ENCODE results near the gene CACUL1. TPM values are rescaled to one million over a fixed set of nuclear protein-coding genes. Genes with fewer than 3 reads are reported as not detected.

Gene CACUL1
- total and polyA plus RNA-seq, 2 of the 13 experiments (the other 11 are each of a cell fraction or from before 2014, with no cell fraction given), result 14.2 to 31.0 TPM

DNA sequence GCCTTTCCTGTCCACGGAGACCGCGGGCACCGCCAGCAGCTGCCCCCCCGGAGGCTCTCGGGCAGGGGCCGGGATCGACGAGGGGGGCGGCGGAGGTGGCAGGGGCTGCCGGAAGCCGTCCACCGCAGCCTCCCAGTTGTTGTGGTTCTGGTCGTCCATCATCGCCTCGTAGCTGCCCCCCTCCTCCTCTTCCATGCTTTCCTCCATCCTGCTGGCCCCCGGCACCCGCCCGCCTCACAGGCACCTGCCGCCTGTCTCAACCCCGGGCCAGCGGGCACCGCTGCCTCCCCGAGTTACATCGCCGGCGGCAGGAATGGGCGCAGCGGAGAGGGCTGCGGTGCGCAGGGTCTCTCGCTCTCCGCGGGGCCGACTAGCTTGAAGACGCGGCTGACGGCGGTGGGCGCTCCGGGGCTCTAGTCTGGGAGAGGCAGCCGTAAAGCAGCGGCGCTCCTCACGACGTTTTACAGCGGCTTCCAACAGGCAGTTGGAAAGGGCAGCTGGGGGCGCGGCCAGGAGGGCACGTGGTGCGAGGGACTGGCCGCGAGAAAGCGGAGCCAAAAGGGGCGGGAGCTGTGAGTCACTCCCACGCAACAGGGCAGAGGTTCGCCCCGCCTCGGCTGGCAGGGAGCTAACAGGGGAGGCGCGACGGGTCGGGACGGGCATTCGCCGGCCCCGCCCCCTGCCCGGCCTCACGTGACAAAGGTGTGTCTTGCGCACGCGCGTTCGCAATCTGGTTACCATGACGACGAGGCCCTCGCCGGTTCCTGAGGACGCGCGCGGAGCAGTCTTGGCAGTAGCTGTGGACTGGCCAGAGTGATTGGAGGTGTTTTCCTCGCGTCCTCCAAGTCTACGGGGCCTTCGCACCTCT lies at the start of gene CACUL1 (continued):
- TF ChIP-seq, protein P1, sequence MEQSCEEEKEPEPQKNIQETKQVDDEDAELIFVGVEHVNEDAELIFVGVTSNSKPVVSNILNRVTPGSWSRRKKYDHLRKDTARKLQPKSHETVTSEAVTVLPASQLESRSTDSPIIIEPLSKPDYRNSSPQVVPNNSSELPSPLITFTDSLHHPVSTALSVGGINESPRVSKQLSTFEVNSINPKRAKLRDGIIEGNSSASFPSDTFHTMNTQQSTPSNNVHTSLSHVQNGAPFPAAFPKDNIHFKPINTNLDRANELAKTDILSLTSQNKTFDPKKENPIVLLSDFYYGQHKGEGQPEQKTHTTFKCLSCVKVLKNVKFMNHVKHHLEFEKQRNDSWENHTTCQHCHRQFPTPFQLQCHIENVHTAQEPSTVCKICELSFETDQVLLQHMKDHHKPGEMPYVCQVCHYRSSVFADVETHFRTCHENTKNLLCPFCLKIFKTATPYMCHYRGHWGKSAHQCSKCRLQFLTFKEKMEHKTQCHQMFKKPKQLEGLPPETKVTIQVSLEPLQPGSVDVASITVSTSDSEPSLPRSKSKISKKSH (CRISPR knock-in tag; IDR thresholded peaks at IDR 0.05; ENCODE audit: borderline replicate concordance), result no peak
- TF ChIP-seq ZFAT (CRISPR knock-in tag; conservative IDR thresholded peaks at IDR 0.05) (no peak), PHF8 (CRISPR knock-in tag; IDR thresholded peaks at IDR 0.05) (peak; percentile 95), ZNF230 (CRISPR knock-in tag; IDR thresholded peaks at IDR 0.05) (peak; percentile 92), FLYWCH1 (CRISPR knock-in tag; IDR thresholded peaks at IDR 0.05) (0 out of 2 replicates have a peak, but pooled peaks have one; percentile 32), SIN3A (IDR thresholded peaks at IDR 0.05; ENCODE audit: borderline replicate concordance, low read depth, low read length) (peak; percentile 96; the same call in 1 of the 2 replicates), ZNF569 (CRISPR knock-in tag; IDR thresholded peaks at IDR 0.05; ENCODE audit: borderline replicate concordance) (no peak), MZF1 (CRISPR knock-in tag; IDR thresholded peaks at IDR 0.05; ENCODE audit: borderline replicate concordance) (0 out of 2 replicates have a peak, but pooled peaks have one; percentile 70), KDM1A (CRISPR knock-in tag; IDR thresholded peaks at IDR 0.05) (no peak), HNRNPUL1 (IDR thresholded peaks at IDR 0.05; ENCODE audit: low read depth, low read length) (peak; percentile 78; the same call in 1 of the 2 replicates), TARDBP (CRISPR knock-in tag; IDR thresholded peaks at IDR 0.05) (peak; percentile 93), ZNF501 (CRISPR knock-in tag; IDR thresholded peaks at IDR 0.05) (peak; percentile 58; the same call in 1 of the 2 replicates), YY1 (IDR thresholded peaks at IDR 0.05; ENCODE audit: insufficient read depth, insufficient replicate concordance, low read depth, low read length) (no peak), ZNF30 (CRISPR knock-in tag; IDR thresholded peaks at IDR 0.05) (no peak)
- TF ChIP-seq, protein P2, sequence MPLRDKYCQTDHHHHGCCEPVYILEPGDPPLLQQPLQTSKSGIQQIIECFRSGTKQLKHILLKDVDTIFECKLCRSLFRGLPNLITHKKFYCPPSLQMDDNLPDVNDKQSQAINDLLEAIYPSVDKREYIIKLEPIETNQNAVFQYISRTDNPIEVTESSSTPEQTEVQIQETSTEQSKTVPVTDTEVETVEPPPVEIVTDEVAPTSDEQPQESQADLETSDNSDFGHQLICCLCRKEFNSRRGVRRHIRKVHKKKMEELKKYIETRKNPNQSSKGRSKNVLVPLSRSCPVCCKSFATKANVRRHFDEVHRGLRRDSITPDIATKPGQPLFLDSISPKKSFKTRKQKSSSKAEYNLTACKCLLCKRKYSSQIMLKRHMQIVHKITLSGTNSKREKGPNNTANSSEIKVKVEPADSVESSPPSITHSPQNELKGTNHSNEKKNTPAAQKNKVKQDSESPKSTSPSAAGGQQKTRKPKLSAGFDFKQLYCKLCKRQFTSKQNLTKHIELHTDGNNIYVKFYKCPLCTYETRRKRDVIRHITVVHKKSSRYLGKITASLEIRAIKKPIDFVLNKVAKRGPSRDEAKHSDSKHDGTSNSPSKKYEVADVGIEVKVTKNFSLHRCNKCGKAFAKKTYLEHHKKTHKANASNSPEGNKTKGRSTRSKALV (CRISPR knock-in tag; IDR thresholded peaks at IDR 0.05), result no peak
- TF ChIP-seq, protein P3, sequence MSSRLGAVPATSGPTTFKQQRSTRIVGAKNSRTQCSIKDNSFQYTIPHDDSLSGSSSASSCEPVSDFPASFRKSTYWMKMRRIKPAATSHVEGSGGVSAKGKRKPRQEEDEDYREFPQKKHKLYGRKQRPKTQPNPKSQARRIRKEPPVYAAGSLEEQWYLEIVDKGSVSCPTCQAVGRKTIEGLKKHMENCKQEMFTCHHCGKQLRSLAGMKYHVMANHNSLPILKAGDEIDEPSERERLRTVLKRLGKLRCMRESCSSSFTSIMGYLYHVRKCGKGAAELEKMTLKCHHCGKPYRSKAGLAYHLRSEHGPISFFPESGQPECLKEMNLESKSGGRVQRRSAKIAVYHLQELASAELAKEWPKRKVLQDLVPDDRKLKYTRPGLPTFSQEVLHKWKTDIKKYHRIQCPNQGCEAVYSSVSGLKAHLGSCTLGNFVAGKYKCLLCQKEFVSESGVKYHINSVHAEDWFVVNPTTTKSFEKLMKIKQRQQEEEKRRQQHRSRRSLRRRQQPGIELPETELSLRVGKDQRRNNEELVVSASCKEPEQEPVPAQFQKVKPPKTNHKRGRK (CRISPR knock-in tag; IDR thresholded peaks at IDR 0.05), result no peak
- TF ChIP-seq, protein P4, sequence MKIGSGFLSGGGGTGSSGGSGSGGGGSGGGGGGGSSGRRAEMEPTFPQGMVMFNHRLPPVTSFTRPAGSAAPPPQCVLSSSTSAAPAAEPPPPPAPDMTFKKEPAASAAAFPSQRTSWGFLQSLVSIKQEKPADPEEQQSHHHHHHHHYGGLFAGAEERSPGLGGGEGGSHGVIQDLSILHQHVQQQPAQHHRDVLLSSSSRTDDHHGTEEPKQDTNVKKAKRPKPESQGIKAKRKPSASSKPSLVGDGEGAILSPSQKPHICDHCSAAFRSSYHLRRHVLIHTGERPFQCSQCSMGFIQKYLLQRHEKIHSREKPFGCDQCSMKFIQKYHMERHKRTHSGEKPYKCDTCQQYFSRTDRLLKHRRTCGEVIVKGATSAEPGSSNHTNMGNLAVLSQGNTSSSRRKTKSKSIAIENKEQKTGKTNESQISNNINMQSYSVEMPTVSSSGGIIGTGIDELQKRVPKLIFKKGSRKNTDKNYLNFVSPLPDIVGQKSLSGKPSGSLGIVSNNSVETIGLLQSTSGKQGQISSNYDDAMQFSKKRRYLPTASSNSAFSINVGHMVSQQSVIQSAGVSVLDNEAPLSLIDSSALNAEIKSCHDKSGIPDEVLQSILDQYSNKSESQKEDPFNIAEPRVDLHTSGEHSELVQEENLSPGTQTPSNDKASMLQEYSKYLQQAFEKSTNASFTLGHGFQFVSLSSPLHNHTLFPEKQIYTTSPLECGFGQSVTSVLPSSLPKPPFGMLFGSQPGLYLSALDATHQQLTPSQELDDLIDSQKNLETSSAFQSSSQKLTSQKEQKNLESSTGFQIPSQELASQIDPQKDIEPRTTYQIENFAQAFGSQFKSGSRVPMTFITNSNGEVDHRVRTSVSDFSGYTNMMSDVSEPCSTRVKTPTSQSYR (CRISPR knock-in tag; IDR thresholded peaks at IDR 0.05; ENCODE audit: borderline replicate concordance), result no peak

Measured in HepG2 (cell line).